Measurements from ENCODE around the gene KIAA2012. TPM values are rescaled to one million over a fixed set of nuclear protein-coding genes. Genes with fewer than 3 reads are reported as not detected.

KIAA2012 gene
- total RNA-seq, 1 donor from 2014 or later: not detected

Other genes starting within 250 kb of the KIAA2012 start
- 7.8 TPM for gene FZD7, start 39.4 kb upstream of the KIAA2012 start, total RNA-seq
- gene SUMO1, start 165.3 kb downstream of the KIAA2012 start, total RNA-seq: 68.0 TPM
- 60.1 TPM for gene NOP58, start 192.5 kb downstream of the KIAA2012 start, total RNA-seq